Activated CD4-positive, alpha-beta memory T cell treated with anti-CD3 and anti-CD28 coated beads for 36 hours (primary cell): ENCODE measurements around the gene ELMO1. TPM values are rescaled to one million over a fixed set of nuclear protein-coding genes. Genes with fewer than 3 reads are reported as not detected.
A peak's percentile ranks its signal among the peaks of the same experiment; 100 is the strongest.

ENCODE experiments used
- CTCF ChIA-PET: fragments of 350-600 bp; sonication (Branson Sonifier 250); formaldehyde crosslinking; loops from one replicate; lab custom pipeline; 2021; ENCODE audit warnings: antibody characterized with exemption, inconsistent platforms; lab: Charles Lee
- POLR2A ChIA-PET: fragments of 350-600 bp; sonication (Branson Sonifier 250); formaldehyde crosslinking; loops from one replicate; lab custom pipeline; 2021; ENCODE audit warnings: antibody characterized with exemption; lab: Charles Lee
- DNase-seq: peaks from one replicate; pipeline ENCODE4 v3.0.0-alpha.2; 2020
- H3K27ac Mint-ChIP-seq: one replicate; pipeline ENCODE4 v1.8.0; 2021; ENCODE audit warnings: mixed read lengths
- H3K27me3 Mint-ChIP-seq: one replicate; pipeline ENCODE4 v1.8.0; 2021; ENCODE audit warnings: mixed read lengths
- H3K36me3 Mint-ChIP-seq: one replicate; pipeline ENCODE4 v1.8.0; 2021; ENCODE audit warnings: mixed read lengths
- H3K4me1 Mint-ChIP-seq: one replicate; pipeline ENCODE4 v1.8.0; 2021; ENCODE audit warnings: low read depth, mixed read lengths
- H3K4me3 Mint-ChIP-seq: one replicate; pipeline ENCODE4 v1.8.0; 2021; ENCODE audit warnings: mild to moderate bottlenecking, mixed read lengths
- H3K9me3 Mint-ChIP-seq: one replicate; pipeline ENCODE4 v1.8.0; 2021; ENCODE audit warnings: mixed read lengths
- intact Hi-C: fragments of 100-400 bp; cut with micrococcal nuclease; formaldehyde crosslinking; loops from one replicate; pipeline ENCODE4 v1.15.1; 2023
- total RNA-seq, 2 experiments: library from RNA; stranded (reverse); gene quantifications; one replicate each; pipeline ENCODE4 v1.2.3, GENCODE V29; 2021

The ELMO1 gene
- total RNA-seq, 2 experiments from 2014 or later, result 88.7 to 93.3 TPM

DNA sequence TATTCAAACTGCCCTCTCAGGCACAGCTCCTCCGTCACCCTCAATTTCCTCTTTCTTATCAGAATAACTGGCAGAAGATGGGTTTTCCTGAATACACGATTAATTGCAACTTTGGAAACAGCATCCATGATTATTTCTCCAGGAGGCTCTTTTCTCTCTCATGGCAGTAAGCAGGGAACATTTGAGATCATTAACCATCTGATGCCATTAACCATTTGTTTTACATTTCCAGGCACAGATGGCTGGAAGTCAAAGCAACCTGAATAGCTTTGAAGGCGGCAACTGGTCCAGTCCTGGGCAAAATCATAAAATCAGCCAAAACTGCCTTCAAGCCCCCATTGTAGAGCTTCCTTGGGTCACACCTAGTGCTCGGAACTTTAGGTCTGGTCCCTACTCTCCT is 434.9 kb downstream of the ELMO1 start:
- ChIA-PET CTCF (interaction anchor here (1.3 kb wide), 1 partner anchor 168 kb away, joined by 4 read pairs; no protein-coding TSS in a partner anchor), POLR2A (no interaction called here)
- H3K9me3 Mint-ChIP-seq, result no peaks in the 10 kb centered on the region
- intact Hi-C loops, result no loop called here
- H3K4me3 Mint-ChIP-seq, result no peak overlapping the region
- no peak for DNase-seq
- H3K27me3 Mint-ChIP-seq, result no peaks in the 10 kb centered on the region
- H3K27ac Mint-ChIP-seq, result no peak overlapping the region
- H3K4me1 Mint-ChIP-seq, result peaks cover 5% of the 10 kb centered on the region
- peaks cover 33% of the 10 kb centered on the region for H3K36me3 Mint-ChIP-seq

DNA sequence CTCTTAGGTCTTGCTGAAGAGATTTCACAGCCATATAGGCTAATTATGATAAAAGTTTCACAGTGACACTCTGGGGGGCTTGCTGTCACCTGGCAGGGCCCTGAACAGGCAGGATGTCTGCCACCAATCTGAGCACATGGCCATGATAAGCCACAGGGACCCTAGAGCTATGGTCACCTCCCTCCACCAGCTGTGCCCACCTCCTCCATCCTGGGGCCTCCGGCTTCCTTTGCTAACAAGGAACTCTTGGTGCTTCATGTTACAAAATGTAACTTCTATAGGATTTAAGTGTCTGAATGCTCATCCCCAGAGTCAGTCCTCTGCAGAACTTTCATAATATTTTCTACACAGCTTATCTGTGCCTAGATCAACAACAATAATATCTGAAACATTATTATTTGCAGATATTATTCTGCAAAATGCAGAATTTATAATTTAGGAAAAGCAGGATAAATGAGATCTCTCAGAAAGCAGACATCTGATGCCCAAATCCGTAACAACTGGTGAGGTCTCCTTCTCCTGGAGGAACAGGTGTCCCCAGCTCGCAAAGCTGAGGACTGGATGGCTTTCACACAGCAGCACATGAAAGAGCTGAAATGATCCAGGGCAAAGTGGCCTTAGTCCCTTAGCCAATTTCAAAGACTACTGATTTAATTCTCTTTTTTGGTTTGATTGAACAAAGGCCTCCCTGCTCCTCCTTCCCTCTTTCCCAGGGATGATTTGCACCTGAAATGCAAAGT is 437.3 kb downstream of the ELMO1 start:
- Mint-ChIP-seq H3K27ac (no peak overlapping the region), H3K27me3 (no peaks in the 10 kb centered on the region), H3K36me3 (peaks cover 35% of the 10 kb centered on the region), H3K9me3 (no peaks in the 10 kb centered on the region), H3K4me1 (no peaks in the 10 kb centered on the region), H3K4me3 (no peak overlapping the region)
- CTCF ChIA-PET, result interaction anchor here (1.2 to 3.0 kb wide), 2 partner anchors 23 to 171 kb away, joined by 4 to 10 read pairs; no protein-coding TSS in a partner anchor
- POLR2A ChIA-PET, result no interaction called here
- intact Hi-C loops, result no loop called here
- no peak for DNase-seq

DNA sequence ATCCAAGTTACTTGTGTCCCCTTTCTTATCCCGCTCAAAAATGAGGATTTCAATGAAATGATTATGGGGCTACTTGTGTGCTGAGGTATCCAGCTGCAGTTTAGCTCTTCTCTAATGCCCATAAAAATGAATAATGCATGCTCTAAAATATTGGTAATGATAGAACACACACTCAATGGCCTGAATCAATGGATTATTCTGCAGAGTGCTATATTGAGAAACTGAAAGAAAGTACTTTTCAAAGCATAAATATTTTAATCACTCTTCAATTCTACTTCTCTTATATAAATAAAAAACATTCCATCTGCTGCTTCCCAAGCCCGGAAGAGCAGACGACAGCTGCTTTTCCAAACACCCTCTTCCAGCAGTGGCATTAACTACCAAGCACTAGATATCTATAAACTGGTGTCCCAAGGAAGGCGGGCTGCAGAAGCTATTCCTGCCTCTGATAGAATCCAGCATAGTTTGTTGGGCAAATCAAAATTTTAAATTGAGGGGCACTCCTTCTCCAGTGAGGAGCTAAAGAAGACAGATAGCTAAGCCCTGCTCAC is 439.5 kb downstream of the ELMO1 start:
- H3K36me3 Mint-ChIP-seq, result peaks cover 38% of the 10 kb centered on the region
- H3K27ac Mint-ChIP-seq, result no peak overlapping the region
- DNase-seq, result no peak
- H3K9me3 Mint-ChIP-seq, result no peaks in the 10 kb centered on the region
- no peaks in the 10 kb centered on the region for H3K4me1 Mint-ChIP-seq
- intact Hi-C loops, result no loop called here
- no peak overlapping the region for H3K4me3 Mint-ChIP-seq
- H3K27me3 Mint-ChIP-seq, result no peaks in the 10 kb centered on the region
- CTCF ChIA-PET, result interaction anchor here (0.7 to 3.0 kb wide), 2 partner anchors 13 to 173 kb away, joined by 3 to 10 read pairs; no protein-coding TSS in a partner anchor
- POLR2A ChIA-PET, result no interaction called here

DNA sequence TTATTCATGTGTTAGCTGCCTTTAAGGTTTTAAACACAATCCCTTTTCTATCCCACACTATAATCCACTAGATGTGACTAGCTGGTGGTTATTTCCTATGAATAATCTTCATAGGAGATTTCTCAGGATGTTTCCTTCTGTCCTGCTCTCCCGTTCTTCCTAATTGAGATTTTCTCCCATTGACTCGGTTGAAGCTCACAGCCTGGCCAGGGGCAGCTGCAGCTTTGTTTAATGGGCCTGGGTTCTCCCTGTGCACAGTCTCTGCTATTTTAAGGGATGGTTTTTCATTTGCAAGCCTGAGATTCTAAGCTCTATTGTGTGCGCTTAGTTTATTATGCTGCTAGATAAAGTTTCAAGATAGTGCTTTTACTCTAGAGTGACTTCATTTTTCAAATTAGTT is 441.0 kb downstream of the ELMO1 start:
- no peak overlapping the region for H3K4me3 Mint-ChIP-seq
- H3K27ac Mint-ChIP-seq, result no peak overlapping the region
- no peak for DNase-seq
- H3K27me3 Mint-ChIP-seq, result no peaks in the 10 kb centered on the region
- no peaks in the 10 kb centered on the region for H3K4me1 Mint-ChIP-seq
- intact Hi-C loops, result no loop called here
- ChIA-PET CTCF (interaction anchor here (0.6 to 2.4 kb wide), 2 partner anchors 14 to 21 kb away, joined by 3 to 11 read pairs; no protein-coding TSS in a partner anchor), POLR2A (interaction anchor here (1.9 kb wide), 1 partner anchor 8 kb away, joined by 5 read pairs; no protein-coding TSS in a partner anchor)
- H3K36me3 Mint-ChIP-seq, result peaks cover 42% of the 10 kb centered on the region
- no peaks in the 10 kb centered on the region for H3K9me3 Mint-ChIP-seq

DNA sequence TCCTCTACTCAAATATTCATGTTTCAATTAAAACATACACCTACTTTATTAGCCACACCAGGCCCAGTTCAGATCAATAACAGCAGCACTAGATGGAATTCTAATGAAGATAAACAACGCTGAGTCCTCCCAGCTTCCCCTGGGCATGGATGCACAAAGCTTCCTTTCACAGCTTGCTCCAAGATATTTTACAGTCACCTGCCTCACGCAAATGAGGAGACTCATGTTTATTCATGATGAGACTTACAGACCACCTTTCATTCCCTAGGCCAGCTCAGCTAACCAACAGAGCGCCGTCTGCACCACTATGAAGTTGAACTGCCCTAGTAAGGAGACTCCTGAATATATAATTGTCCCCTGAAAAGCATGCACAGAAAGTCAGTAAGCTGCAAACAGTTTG is 441.4 kb downstream of the ELMO1 start:
- H3K9me3 Mint-ChIP-seq, result peaks cover 3% of the 10 kb centered on the region
- ChIA-PET CTCF (interaction anchor here (2.4 kb wide), 1 partner anchor 20 kb away, joined by 11 read pairs; no protein-coding TSS in a partner anchor), POLR2A (interaction anchor here (1.9 kb wide), 1 partner anchor 8 kb away, joined by 5 read pairs; no protein-coding TSS in a partner anchor)
- no peak overlapping the region for H3K4me3 Mint-ChIP-seq
- no peaks in the 10 kb centered on the region for H3K27me3 Mint-ChIP-seq
- H3K4me1 Mint-ChIP-seq, result no peaks in the 10 kb centered on the region
- intact Hi-C loops, result no loop called here
- H3K27ac Mint-ChIP-seq, result no peak overlapping the region
- no peak for DNase-seq
- H3K36me3 Mint-ChIP-seq, result peaks cover 44% of the 10 kb centered on the region

DNA sequence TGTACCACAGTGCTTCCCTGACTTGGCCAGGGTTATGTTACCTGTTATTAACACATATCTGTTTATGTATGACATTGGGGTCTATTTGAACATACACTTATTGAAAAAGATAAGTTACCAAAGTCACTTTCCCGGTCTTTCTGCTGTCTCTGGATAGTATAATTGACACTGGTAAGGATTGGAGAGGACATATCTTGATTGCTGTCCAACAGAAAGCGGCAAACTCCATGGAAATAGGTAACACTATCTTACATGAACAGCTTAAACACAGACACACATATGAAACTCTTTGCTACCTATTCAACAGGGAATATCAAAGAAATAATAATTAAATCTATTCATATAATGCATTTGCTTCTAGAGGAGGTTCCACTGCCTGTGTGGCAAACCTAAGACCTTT is 441.9 kb downstream of the ELMO1 start:
- peaks cover 43% of the 10 kb centered on the region for H3K36me3 Mint-ChIP-seq
- POLR2A ChIA-PET, result interaction anchor here (1.9 kb wide), 1 partner anchor 9 kb away, joined by 5 read pairs; no protein-coding TSS in a partner anchor
- intact Hi-C loops, result no loop called here
- H3K4me3 Mint-ChIP-seq, result no peak overlapping the region
- DNase-seq, result no peak
- H3K27ac Mint-ChIP-seq, result no peak overlapping the region
- peaks cover 3% of the 10 kb centered on the region for H3K9me3 Mint-ChIP-seq
- H3K27me3 Mint-ChIP-seq, result no peaks in the 10 kb centered on the region
- H3K4me1 Mint-ChIP-seq, result no peaks in the 10 kb centered on the region
- CTCF ChIA-PET, result interaction anchor here (2.4 kb wide), 1 partner anchor 20 kb away, joined by 11 read pairs; no protein-coding TSS in a partner anchor

DNA sequence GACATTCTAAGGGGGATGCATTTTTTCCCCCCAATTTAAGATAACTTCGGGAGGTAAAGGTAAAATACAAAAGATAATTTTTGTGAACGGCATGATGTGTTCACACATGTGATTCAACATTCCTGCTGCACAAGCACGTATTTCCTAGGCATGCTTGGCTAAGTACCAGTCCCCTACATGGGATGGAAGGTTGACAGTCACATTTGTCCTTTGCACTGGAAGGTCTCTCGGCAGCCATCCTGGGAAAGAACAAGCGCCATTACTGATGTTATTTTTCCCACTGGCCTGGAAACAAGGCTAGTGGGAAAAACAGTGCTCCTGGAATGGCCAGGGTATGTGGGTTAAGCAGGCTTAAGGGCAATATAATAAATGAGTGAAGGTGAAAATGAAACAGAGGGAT is 448.2 kb downstream of the ELMO1 start:
- intact Hi-C loops, result no loop called here
- DNase-seq, result no peak
- CTCF ChIA-PET, result no interaction called here
- Mint-ChIP-seq H3K36me3 (peaks cover 29% of the 10 kb centered on the region), H3K9me3 (peaks cover 3% of the 10 kb centered on the region), H3K27me3 (no peaks in the 10 kb centered on the region), H3K4me3 (no peak overlapping the region), H3K4me1 (peaks cover 3% of the 10 kb centered on the region), H3K27ac (no peak overlapping the region)
- POLR2A ChIA-PET, result no interaction called here

DNA sequence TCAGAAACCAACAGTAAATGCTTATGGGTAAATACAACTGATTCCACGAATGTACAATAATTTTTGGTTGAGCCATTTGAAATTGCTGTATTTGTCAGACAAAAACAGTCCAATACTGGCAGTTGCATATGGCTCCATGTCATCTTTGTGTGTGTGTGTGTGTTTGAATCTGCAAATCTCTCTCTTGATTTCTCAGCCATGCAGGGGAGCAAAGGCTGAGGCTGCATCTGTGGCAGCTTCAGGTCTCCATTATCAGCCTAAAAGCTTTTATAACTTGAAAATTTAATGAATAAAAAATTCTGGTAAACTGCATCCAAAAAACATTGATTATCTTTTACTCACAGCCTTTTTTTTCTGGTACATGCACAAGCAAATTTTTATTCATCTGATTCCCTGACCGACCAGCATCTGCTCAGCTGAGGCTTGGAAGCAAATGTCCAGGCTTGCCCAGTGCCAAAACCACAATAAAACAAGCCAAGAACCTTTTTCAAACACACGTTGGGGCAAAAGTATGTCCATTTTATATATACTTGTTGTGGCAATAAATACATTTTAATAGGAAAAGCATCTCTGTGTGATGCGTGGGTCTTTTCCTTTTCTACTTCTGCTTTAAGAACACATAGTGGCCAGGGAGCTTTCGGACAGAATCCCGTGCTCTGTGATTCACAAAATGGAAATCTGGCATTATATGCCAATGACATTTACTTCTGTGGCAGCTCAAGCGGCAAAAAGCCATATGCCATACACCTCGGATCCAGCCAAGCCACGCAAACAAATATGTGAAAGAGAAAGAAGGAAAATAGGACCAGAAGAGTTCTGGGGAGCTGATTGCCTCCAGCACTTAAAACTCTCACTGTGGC is 448.8 kb downstream of the ELMO1 start:
- H3K27me3 Mint-ChIP-seq, result no peaks in the 10 kb centered on the region
- H3K4me3 Mint-ChIP-seq, result no peak overlapping the region
- intact Hi-C loops, result no loop called here
- DNase-seq, result no peak
- H3K36me3 Mint-ChIP-seq, result peaks cover 29% of the 10 kb centered on the region
- no peak overlapping the region for H3K27ac Mint-ChIP-seq
- H3K9me3 Mint-ChIP-seq, result peaks cover 3% of the 10 kb centered on the region
- H3K4me1 Mint-ChIP-seq, result peaks cover 4% of the 10 kb centered on the region
- CTCF ChIA-PET, result no interaction called here
- POLR2A ChIA-PET, result no interaction called here

DNA sequence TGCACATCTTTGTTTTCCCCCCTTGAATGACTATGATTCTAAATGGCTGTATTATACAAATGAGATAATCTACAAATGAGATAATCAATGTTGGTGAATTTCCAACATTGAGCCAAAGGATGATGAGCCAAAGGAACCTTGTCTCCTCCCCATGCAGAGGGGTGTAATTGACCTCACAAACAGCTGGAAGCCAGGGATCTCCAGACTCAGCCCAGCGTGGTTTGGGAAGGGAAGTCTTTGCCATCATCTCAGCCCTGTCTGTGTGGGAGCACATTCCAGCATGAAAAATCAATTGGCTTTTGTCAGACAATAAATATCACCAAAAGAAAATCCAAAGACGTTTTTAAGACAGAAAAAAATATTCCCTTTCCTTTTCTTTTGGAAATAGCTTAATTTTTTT is 452.9 kb downstream of the ELMO1 start:
- CTCF ChIA-PET, result no interaction called here
- Mint-ChIP-seq H3K4me3 (no peak overlapping the region), H3K27me3 (no peaks in the 10 kb centered on the region), H3K27ac (no peak overlapping the region), H3K4me1 (peaks cover 17% of the 10 kb centered on the region), H3K9me3 (no peaks in the 10 kb centered on the region), H3K36me3 (no peaks in the 10 kb centered on the region)
- POLR2A ChIA-PET, result no interaction called here
- intact Hi-C loops, result no loop called here
- no peak for DNase-seq

DNA sequence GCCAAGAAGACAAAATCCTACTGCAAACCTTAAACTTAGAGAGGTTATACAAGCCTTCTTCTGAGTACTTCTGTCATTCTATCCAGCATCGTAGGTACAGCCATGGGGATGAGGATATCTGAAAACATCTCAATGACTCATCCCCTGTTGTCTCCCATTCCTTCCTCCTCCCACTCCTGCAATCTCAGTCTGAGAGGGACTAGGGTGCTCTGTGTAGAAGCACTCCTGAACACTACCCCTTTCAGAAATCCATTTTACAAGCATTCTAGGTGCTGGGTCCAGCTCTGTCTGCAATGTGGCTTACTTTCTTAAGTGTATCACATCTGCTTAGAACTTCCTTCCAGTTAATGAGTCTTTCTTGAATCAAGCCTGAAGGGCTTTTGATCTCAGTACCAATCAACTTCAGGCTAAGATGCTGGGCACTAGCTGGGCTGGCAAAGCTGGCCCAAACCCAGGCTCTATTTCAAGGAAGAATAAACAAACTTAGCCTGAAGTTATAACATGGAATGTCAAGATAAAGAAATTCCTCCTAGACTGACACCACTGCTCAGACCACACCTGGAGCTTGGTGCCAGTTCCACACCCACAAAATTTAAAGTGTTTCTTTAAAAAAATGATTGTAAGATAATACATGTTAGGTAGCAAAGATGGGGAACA is 454.1 kb downstream of the ELMO1 start:
- no peak for DNase-seq
- no peak overlapping the region for H3K27ac Mint-ChIP-seq
- peaks cover 17% of the 10 kb centered on the region for H3K4me1 Mint-ChIP-seq
- H3K9me3 Mint-ChIP-seq, result no peaks in the 10 kb centered on the region
- intact Hi-C loops, result no loop called here
- CTCF ChIA-PET, result interaction anchor here (0.7 kb wide), 1 partner anchor 77 kb away, joined by 3 read pairs; no protein-coding TSS in a partner anchor
- H3K4me3 Mint-ChIP-seq, result no peak overlapping the region
- H3K36me3 Mint-ChIP-seq, result no peaks in the 10 kb centered on the region
- H3K27me3 Mint-ChIP-seq, result no peaks in the 10 kb centered on the region
- POLR2A ChIA-PET, result no interaction called here

DNA sequence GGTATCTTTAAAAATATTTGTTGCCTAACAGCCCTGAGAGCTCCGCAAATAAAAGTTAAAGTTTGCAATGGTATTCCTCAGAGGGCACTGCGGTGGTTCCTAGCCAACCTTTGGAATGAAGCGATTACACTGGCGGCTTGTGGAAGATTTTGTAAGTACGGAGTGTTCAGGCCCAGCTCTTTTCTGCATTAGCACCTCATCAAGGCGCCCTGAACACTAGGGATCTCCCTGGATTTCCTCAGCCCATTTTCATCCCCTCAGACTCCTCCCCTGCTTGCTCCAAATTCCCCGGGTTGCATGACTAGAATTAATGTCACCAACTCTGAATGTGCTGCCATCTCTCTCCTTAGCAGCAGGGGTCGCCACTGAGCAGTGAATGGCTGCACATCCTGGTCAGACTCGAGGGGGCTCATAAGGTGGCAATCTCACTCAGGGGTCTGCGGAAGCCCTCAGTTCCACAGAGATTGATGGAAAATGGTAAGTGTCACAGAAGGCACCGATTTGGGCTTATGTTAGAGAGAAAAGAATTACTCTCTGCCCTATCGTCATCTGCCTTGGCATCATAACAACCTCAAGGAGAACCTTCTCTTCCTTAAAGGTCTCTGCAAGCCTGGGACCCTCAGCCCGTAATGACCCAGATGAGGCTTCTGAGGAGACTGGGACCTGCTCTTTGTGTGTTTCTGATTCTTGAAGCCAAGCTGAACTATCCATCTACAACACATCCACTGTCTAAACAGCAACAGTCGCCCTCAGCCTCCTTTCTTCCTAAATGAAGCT is 461.5 kb downstream of the ELMO1 start:
- H3K4me3 Mint-ChIP-seq, result no peak overlapping the region
- intact Hi-C loops, result loop anchor here (1.0 to 5.0 kb wide), 2 partner anchors 195 to 210 kb away; no protein-coding TSS in a partner anchor
- ChIA-PET CTCF (interaction anchor here (0.6 to 9.8 kb wide), 19 partner anchors 8 to 500 kb away, joined by 3 to 112 read pairs (median 5); no protein-coding TSS in a partner anchor), POLR2A (no interaction called here)
- no peak overlapping the region for H3K27ac Mint-ChIP-seq
- H3K36me3 Mint-ChIP-seq, result peaks cover 8% of the 10 kb centered on the region
- no peaks in the 10 kb centered on the region for H3K9me3 Mint-ChIP-seq
- DNase-seq, result peak; percentile 73
- peaks cover 16% of the 10 kb centered on the region for H3K4me1 Mint-ChIP-seq
- no peaks in the 10 kb centered on the region for H3K27me3 Mint-ChIP-seq
